ENCODE measurements around the gene SAMD11. TPM values are rescaled to one million over a fixed set of nuclear protein-coding genes. Genes with fewer than 3 reads are reported as not detected.

Gene SAMD11
- polyA plus RNA-seq, 1 of the 3 experiments (the other 2 are of a cell fraction) = 2.1 TPM

DNA sequence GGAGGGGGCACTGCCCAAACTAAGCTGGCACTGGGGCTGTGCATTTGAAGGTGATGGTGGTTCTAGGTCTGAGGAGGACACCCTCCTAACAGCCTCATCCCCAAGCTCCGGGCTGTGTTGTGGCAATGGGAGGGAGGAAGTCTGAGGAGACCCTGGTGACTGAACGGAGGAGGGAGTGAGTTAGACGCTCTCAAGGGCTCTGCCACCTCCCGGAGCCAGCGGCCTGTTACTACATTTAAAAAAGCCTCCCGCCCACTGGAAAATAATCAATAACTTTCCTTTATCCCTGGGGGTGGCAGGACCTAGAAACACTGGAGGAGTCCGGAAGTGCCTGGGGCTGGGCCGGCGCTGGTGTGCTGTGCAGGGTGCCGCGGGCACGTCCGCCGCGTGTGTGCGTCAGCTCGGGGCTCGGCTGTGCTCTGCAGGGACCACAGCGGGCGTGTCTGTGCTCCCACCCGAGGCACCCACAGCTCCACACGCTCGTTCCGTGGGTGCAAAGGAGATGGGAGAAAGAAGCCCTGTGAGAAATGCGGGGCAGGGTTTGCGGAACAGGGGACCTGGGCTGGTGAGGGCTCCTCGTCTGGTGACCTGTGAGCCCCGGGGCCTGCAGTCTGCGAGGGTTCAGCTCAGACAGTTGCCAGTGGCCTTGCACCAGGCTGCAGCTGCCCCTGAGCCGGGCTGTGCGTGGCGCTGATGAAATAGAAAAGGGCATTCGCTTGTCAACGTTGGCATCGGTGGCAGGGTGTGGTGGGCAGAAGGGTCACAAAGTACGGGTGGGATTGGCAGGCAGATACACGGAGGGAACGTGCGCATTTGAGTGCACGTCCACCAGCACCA is 5.3 kb downstream of the SAMD11 start:
- Histone ChIP-seq H3K4me3 (ENCODE audit: low read depth in 2 of 2, low read length in 1 of 2) (no peak overlapping the region), H3K9me2 (no peaks in the 10 kb centered on the region), H4K20me1 (ENCODE audit: insufficient read depth) (0 out of 2 replicates have a peak, but pooled peaks cover 7% of the 10 kb centered on the region), H3K4me2 (no peak overlapping the region), H3K36me3 (replicated peaks in 1 of 2; ENCODE audit: control insufficient read depth in 1 of 2, insufficient read depth in 2 of 2, low read length in 1 of 2) (no peaks in the 10 kb centered on the region), H3K4me1 (ENCODE audit: control insufficient read depth in 1 of 2, insufficient read depth in 2 of 2, low read depth in 1 of 2, low read length in 1 of 2) (peaks cover 0 to 3% of the 10 kb centered on the region in 2 experiments; a peak in 1 of 4 replicates), H3K27me3 (ENCODE audit: insufficient read depth) (no peaks in the 10 kb centered on the region), H3K27ac (ENCODE audit: low read depth in 2 of 2, low read length in 1 of 2) (no peak overlapping the region), H3K9ac (no peak overlapping the region), H3F3A (replicated peaks; ENCODE audit: insufficient read depth) (peaks cover 6% of the 10 kb centered on the region), H3K79me2 (ENCODE audit: insufficient read depth) (peaks cover 5% of the 10 kb centered on the region; the same call in 1 of the 2 replicates), H2AFZ (ENCODE audit: low read depth) (no peak overlapping the region), H3K9me3 (no peaks in the 10 kb centered on the region)
- no peak for DNase-seq
- WGBS (ENCODE audit: low lambda C conversion rate) = 91% methylated on average over 31 of the region's 40 CpGs
- POLR2A ChIA-PET = no interaction called here
- CTCF ChIA-PET = interaction anchor here (1.1 to 6.6 kb wide), 4 partner anchors 9 to 24 kb away, joined by 3 to 49 read pairs (median 25); no protein-coding TSS in a partner anchor
- TF ChIP-seq, protein P1, sequence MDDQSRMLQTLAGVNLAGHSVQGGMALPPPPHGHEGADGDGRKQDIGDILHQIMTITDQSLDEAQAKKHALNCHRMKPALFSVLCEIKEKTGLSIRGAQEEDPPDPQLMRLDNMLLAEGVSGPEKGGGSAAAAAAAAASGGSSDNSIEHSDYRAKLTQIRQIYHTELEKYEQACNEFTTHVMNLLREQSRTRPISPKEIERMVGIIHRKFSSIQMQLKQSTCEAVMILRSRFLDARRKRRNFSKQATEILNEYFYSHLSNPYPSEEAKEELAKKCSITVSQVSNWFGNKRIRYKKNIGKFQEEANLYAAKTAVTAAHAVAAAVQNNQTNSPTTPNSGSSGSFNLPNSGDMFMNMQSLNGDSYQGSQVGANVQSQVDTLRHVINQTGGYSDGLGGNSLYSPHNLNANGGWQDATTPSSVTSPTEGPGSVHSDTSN (IDR thresholded peaks at IDR 0.05) = no peak

DNA sequence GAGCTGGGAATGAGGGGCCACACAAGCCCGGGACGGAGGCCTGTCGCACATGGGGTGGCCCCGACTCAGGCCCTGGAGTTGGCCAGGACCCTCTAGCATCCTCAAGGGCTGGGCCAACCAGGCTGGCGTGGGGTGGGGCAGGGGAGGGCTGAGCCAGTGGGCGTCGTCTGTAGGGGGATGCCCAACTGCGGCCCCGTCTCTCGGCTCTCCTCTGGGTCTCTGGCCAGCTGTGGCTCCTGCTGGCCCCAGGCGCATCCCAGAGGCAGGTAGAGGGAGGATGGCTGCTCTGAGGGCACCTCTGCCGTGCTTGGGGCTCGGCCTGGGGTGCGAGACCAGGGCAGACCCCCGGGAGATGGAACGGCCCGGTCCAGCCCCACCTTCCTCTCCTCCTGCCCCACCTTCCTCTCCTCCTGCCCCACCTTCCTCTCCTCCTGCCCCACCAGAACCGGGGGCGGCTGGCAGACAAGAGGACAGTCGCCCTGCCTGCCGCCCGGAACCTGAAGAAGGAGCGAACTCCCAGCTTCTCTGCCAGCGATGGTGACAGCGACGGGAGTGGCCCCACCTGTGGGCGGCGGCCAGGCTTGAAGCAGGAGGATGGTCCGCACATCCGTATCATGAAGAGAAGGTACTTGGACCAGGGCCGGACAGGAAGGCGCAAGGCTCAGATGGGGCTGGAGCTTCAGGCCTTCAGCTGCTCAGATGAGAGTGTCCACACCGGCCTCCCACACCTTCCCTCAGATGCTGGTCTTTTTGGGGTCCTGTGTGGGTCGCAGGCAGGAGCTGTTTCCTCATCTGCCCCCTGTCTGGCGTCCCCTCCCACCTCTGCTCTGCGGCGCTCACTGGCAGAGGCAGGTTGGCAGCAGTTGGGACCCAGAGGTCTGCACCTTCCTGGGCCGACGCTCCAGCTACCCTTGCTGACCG is 6.2 kb downstream of the SAMD11 start:
- Histone ChIP-seq H3K27me3 (ENCODE audit: insufficient read depth) (no peaks in the 10 kb centered on the region), H3K9me3 (no peaks in the 10 kb centered on the region), H3K4me2 (no peak overlapping the region), H3K79me2 (ENCODE audit: insufficient read depth) (peaks cover 1% of the 10 kb centered on the region; the same call in 1 of the 2 replicates), H3K9me2 (no peaks in the 10 kb centered on the region), H3K4me1 (ENCODE audit: control insufficient read depth in 1 of 2, insufficient read depth in 2 of 2, low read depth in 1 of 2, low read length in 1 of 2) (peaks cover 0 to 1% of the 10 kb centered on the region in 2 experiments; a peak in 1 of 4 replicates), H3K36me3 (replicated peaks in 1 of 2; ENCODE audit: control insufficient read depth in 1 of 2, insufficient read depth in 2 of 2, low read length in 1 of 2) (no peaks in the 10 kb centered on the region), H3K4me3 (ENCODE audit: low read depth in 2 of 2, low read length in 1 of 2) (no peak overlapping the region), H2AFZ (ENCODE audit: low read depth) (no peak overlapping the region), H3K9ac (no peak overlapping the region), H4K20me1 (ENCODE audit: insufficient read depth) (0 out of 2 replicates have a peak, but pooled peaks cover 7% of the 10 kb centered on the region), H3K27ac (ENCODE audit: low read depth in 2 of 2, low read length in 1 of 2) (no peak overlapping the region), H3F3A (replicated peaks; ENCODE audit: insufficient read depth) (peaks cover 6% of the 10 kb centered on the region)
- 91% methylated on average over 14 of the region's 40 CpGs for WGBS (ENCODE audit: low lambda C conversion rate)
- ChIA-PET CTCF (interaction anchor here (0.7 to 6.6 kb wide), 6 partner anchors 8 to 60 kb away, joined by 3 to 49 read pairs (median 10); no protein-coding TSS in a partner anchor), POLR2A (interaction anchor here (1.4 kb wide), 1 partner anchor 10 kb away, joined by 6 read pairs; no protein-coding TSS in a partner anchor)
- no peak for DNase-seq
- TF ChIP-seq FOXJ3 (CRISPR knock-in tag; IDR thresholded peaks at IDR 0.05) (no peak), FOXM1 (IDR thresholded peaks at IDR 0.05; ENCODE audit: low read depth) (no peak), CHD2 (IDR thresholded peaks at IDR 0.05; ENCODE audit: low read length, partially characterized antibody) (no peak), NFIC (IDR thresholded peaks at IDR 0.05; ENCODE audit: borderline replicate concordance) (no peak), MEF2A (IDR thresholded peaks at IDR 0.05; ENCODE audit: borderline replicate concordance, low read depth) (no peak), TCF12 (IDR thresholded peaks at IDR 0.05) (no peak), TAF1 (IDR thresholded peaks at IDR 0.05; ENCODE audit: borderline replicate concordance, low read depth, low read length) (no peak), YY1 (IDR thresholded peaks at IDR 0.05; ENCODE audit: low read depth) (no peak), TEAD4 (IDR thresholded peaks at IDR 0.05; ENCODE audit: borderline replicate concordance, insufficient read depth) (no peak), MXI1 (IDR thresholded peaks at IDR 0.05; ENCODE audit: low read depth, low read length) (no peak), FOSL2 (IDR thresholded peaks at IDR 0.05; ENCODE audit: borderline replicate concordance, low read depth) (no peak), RFX5 (IDR thresholded peaks at IDR 0.05; ENCODE audit: low read length) (no peak), JUND (IDR thresholded peaks at IDR 0.05) (no peak)
- TF ChIP-seq, protein P2, sequence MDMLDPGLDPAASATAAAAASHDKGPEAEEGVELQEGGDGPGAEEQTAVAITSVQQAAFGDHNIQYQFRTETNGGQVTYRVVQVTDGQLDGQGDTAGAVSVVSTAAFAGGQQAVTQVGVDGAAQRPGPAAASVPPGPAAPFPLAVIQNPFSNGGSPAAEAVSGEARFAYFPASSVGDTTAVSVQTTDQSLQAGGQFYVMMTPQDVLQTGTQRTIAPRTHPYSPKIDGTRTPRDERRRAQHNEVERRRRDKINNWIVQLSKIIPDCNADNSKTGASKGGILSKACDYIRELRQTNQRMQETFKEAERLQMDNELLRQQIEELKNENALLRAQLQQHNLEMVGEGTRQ (IDR thresholded peaks at IDR 0.05; ENCODE audit: borderline replicate concordance, low read depth, low read length) = no peak
- TF ChIP-seq, protein P3, sequence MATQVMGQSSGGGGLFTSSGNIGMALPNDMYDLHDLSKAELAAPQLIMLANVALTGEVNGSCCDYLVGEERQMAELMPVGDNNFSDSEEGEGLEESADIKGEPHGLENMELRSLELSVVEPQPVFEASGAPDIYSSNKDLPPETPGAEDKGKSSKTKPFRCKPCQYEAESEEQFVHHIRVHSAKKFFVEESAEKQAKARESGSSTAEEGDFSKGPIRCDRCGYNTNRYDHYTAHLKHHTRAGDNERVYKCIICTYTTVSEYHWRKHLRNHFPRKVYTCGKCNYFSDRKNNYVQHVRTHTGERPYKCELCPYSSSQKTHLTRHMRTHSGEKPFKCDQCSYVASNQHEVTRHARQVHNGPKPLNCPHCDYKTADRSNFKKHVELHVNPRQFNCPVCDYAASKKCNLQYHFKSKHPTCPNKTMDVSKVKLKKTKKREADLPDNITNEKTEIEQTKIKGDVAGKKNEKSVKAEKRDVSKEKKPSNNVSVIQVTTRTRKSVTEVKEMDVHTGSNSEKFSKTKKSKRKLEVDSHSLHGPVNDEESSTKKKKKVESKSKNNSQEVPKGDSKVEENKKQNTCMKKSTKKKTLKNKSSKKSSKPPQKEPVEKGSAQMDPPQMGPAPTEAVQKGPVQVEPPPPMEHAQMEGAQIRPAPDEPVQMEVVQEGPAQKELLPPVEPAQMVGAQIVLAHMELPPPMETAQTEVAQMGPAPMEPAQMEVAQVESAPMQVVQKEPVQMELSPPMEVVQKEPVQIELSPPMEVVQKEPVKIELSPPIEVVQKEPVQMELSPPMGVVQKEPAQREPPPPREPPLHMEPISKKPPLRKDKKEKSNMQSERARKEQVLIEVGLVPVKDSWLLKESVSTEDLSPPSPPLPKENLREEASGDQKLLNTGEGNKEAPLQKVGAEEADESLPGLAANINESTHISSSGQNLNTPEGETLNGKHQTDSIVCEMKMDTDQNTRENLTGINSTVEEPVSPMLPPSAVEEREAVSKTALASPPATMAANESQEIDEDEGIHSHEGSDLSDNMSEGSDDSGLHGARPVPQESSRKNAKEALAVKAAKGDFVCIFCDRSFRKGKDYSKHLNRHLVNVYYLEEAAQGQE (IDR thresholded peaks at IDR 0.05; ENCODE audit: low read depth, low read length) = no peak
- TF ChIP-seq, protein P4, sequence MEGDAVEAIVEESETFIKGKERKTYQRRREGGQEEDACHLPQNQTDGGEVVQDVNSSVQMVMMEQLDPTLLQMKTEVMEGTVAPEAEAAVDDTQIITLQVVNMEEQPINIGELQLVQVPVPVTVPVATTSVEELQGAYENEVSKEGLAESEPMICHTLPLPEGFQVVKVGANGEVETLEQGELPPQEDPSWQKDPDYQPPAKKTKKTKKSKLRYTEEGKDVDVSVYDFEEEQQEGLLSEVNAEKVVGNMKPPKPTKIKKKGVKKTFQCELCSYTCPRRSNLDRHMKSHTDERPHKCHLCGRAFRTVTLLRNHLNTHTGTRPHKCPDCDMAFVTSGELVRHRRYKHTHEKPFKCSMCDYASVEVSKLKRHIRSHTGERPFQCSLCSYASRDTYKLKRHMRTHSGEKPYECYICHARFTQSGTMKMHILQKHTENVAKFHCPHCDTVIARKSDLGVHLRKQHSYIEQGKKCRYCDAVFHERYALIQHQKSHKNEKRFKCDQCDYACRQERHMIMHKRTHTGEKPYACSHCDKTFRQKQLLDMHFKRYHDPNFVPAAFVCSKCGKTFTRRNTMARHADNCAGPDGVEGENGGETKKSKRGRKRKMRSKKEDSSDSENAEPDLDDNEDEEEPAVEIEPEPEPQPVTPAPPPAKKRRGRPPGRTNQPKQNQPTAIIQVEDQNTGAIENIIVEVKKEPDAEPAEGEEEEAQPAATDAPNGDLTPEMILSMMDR (IDR thresholded peaks at IDR 0.05) = no peak
